AG08395 (cell line): Measurements from ENCODE around the gene CTDSPL.

Experiments
- DNase-seq: peaks from one replicate; pipeline ENCODE4 v3.0.0; 2012; ENCODE audit warnings: mixed read lengths, low spot score

CTDSPL gene

GRCh38 chr3:37853691-37854413 lies 7.8 kb upstream of the CTDSPL start:
- no peak for DNase-seq

DNA sequence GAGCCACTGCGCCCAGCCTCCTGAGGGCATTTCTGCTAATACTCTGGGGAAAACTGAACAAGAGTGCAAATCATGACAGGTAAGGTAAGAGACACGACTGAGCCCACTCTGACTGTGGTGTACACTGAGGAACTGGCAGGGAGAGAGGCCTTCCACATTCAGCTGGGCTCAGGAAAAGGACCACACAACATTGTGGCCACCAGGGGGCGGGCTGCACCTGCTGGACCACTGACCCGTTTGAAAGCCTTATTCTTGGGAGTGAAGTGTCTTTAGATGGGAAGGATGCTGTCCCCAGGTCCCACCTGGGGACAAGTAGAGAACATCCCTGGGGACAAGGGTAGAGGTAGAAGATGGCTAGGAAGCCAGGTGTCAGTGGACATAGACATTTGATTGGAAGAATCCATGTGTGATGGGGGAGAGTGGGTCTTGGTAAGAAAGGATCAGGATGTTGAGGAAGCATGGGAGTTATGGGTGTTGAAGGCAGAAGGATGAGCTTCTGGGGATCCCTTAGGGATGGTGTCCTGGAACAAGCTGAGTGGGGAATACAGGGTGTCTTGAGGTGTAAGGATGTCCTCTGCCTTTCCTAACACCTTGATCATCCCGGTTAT lies 6.2 kb upstream of the CTDSPL start:
- DNase-seq: peak; percentile 73

GRCh38 chr3:37856381-37856780 lies 5.3 kb upstream of the CTDSPL start:
- DNase-seq: no peak

DNA sequence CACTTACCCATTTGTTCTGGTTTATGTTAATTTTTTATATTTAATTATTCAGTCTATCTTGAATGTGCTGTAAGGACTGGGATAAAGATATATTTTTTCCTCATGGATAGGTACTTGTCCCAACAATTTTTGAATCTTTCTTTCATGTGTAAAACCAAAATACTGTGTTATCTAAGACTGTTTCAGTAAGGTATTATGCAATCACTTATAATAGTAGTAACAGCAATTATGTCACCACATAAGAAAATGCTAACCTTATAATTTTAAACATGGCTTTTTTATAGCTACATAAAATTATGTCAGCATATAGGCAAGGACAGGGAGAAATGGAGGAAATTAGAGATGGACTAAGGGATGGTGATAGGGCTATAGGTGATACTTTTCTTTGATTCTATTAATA lies 2.9 kb upstream of the CTDSPL start:
- DNase-seq: no peak

GRCh38 chr3:37859354-37859753 lies 2.3 kb upstream of the CTDSPL start:
- no peak for DNase-seq

DNA sequence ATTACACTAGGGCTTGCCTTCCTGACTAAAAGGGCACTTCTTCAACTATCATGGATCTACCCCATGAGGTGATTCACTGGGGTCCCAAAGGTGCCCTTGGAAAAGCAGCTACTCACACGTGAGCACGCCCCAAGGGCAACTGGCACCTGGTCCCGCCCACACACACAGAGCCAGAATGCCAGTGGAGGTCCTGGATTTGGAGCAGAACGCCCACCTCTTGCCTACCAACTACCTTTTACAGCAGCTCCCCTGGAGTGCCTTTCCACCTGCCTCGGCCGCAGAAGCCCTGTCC lies 1.8 kb upstream of the CTDSPL start:
- DNase-seq: no peak

GRCh38 chr3:37862219-37862902 lies 681 bp downstream of the CTDSPL start:
- peak; percentile 26 for DNase-seq

DNA sequence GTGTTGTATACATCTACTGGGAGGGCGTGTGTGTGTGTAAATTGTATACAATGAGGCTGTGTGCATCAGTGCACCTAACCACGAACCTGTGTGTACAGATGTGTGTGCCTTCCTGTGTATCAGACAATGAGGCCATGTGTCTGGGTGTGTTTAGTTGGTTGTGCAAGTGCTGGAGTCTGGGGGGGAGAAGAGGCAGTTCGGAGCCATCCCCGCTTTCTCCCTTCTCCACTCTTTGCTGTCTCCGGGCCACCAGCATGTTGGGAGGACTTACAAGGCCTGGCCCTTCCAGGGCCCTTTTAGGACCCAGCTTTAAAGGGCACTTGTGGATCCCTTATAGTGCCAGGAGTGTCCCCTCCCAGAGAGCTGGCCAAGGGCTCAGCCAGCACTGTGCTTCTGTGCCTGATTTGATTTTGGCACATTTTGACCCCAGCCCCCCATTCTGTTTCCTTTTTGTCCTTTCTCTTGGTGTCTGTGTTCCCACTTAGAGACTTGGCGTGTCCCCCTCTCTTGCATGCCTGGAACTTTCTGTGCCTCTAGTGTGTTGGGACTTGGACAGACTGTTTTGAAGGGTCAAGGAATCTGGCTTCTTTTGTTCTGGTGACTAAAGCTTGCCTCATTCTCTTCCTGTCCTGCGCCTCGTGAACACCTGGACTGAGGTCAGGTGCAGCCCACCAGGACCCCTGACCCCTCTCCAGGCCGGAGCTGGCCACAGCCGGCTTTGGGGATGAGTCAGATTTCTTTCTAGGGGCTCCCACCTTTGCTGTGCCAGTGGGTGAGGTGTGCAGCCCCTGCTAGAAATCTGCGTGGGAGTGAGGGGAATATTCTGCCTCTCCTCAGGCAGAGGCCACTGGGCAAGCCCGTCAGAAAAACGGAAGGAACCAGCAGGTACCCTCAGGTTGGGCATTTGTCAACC lies 1.5 kb downstream of the CTDSPL start:
- DNase-seq: peak; percentile 13

DNA sequence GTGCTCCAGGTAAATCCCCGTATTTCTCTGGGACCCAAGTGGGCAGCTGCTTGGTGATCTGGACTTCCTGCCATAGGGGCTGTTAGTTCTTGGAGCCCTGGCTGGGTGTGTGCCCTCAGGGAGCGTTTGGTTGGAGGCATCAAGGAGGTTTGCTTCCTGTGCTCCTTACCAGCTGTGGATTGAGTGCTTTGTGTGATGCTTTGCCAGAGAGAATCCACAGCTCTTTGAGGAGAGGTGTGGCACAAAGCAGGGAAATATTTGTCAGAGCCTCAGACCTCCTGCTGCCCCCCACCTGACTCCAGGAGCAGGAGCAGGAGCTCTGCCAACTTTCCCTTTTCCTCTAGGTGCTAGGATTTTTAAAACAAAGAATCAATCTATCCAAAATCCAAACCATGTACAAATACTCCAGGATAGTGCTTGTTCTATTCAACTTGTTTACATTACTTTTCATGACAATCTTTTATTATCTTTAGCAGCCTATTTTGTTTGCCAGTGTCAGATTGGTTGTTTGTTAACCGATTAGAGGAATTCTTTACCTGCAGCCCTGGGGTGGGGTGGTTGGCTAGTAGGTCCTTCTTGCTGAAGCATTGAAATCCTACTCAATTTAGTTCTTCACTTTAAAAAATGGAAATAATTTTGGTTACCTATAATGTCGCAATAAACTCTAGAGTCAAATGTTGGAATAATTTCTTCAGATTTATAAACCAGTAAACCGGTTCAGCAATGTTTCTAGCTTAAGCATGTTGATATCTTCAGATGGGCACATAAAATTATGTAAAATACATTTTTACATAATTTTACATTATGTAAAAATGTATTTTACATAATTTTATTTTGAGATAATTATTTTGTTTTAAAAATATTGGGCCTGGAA lies 2.5 kb downstream of the CTDSPL start:
- DNase-seq: no peak

- no peak for DNase-seq
These were observed 3.2 kb downstream of the CTDSPL start for GRCh38 chr3:37864904-37865303.

GRCh38 chr3:37867144-37867543 lies 5.5 kb downstream of the CTDSPL start:
- DNase-seq: no peak

DNA sequence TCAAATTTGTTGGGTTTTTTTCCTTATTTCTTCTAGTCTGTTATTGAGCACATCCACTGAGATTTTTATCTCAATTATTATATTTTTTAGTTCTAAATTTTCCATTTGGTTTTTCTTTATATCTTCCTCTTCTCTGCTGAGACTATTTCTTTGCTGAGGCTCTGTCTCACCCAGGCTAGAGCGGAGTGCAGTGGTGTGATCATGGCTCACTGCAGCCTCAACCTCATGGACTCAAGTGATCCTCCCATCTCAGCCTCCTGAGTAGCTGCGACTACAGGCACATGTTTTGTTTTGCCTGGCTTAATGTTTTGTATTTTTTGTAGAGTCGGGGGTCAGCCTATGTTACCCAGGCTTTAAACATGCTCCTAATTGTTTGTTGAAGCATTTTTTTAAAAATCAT lies 10.2 kb downstream of the CTDSPL start:
- DNase-seq: no peak

DNA sequence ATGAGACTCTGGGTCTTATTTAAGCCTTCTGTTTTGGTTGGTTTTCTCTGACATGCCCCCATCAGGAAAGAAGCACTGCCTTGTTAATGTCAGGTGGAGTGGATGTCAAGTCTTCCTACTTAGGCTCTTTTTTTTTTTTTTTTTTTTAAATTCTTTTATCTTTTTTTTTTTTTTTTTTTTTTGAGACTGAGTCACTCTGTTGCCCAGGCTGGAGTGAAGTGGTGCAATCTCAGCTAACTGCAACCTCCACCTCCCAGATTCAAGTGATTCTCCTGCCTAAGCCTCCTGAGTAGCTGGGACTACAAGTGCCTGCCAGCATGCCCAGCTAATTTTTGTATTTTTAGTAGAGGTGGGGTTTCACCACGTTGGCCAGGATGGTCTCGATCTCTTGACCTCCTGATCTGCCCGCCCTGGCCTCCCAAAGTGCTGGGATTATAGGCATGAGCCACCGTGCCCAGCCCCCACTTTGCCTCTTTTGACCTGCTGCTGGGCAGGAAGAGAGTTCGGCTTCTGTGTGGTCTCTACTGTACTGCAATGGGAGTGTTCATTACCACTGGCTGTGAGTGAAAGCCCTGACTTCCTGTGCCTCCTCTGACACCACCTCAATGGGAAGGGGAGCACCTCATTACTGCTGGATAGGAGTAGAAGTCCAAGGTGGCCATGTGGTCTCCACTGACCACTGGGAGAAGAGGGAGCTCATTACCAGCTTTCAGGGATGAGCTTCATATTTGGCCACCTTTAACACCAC lies 10.9 kb downstream of the CTDSPL start:
- DNase-seq: no peak

DNA sequence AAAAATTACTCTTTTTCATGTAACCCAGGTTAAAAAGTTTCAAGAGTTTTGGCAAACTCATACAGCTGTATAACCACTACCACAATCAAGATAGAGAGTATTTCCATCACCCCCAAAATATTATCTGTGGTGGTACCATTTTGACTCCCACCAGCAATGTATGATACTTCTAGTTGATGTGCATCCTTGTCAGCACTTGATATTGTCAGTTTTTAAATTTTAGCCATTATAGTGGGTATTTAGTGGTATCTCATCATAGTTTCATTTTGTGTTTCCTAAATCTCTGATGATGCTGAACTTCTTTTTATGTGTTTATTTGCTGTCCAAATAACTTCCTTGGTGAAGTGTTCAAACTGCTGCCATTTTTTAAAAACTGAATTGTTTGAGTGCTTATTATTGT lies 14.6 kb downstream of the CTDSPL start:
- DNase-seq: no peak

GRCh38 chr3:37882711-37883110 lies 21.0 kb downstream of the CTDSPL start:
- no peak for DNase-seq

DNA sequence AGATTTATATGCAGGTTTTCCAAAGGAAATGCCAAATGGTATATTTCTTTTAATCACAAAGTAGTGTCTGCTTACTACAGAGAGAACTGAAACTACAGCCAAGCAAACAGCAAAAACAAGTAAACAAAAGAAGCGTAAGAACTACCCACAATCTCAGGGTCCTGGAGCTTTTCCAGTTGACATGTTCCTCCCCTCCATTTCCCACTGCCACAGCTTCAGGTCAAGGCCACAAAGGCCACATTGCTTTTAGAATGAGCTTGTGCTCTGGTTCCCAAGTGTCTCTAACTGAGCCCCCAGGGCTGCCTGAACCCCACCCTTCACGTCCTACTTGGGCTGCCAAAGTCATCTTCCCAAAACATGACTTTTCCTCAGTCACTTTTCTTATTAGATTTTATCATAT lies 24.1 kb downstream of the CTDSPL start:
- DNase-seq: no peak

GRCh38 chr3:37886395-37886794 lies 24.7 kb downstream of the CTDSPL start:
- no peak for DNase-seq

DNA sequence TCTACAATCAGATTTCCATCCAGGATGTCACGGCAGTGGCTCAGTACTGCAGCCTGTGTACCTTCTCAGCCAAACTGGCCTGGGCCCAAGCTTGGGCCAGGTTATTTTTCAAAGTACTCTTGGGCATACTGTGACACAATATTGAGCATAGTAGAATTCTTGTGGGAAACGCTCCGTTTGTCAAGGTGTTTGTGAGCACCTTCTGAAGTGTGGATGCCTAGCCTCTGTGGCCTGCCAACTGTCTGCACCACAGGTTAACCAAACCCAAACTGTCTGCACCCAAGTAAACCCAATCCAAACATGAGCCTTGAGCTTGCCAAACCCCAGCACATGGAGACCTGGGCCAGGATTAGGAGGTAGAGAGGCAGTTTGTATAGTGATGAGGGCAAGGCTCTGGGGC lies 25.4 kb downstream of the CTDSPL start:
- DNase-seq: no peak

DNA sequence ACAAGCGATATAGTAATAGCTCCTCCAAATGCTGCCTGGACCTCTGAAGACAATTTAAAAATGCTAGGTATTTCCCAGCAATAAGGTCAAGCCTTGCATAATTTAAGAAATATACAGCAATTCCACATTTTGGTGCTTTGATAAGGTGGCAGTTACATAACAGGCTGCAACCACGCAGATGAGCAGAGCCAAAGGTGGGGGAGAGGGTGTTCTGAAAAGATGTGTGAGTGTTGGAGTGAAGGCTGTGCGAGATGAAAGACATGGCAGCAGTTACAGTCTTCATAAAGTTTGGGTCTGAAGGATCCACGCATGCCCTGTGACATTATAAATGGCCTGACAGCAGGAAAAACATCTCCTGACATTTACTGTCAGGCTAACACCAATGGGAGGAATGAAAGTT lies 26.1 kb downstream of the CTDSPL start:
- DNase-seq: no peak

- no peak for DNase-seq
These were observed 26.7 kb downstream of the CTDSPL start for GRCh38 chr3:37888421-37888820.

- DNase-seq: no peak
These were observed 28.8 kb downstream of the CTDSPL start for GRCh38 chr3:37890522-37890921.
